GM12872 (cell line): ENCODE data around the gene C5.

Experiments
- TF ChIP-seq, protein P1 (sequence below): IDR thresholded peaks from 3 replicates; pipeline ENCODE4 v1.5.1; 2011; ENCODE audit warnings: low read depth, mild to moderate bottlenecking, low read length, moderate library complexity; ENCODE audit not compliant: insufficient read depth

Gene C5

DNA sequence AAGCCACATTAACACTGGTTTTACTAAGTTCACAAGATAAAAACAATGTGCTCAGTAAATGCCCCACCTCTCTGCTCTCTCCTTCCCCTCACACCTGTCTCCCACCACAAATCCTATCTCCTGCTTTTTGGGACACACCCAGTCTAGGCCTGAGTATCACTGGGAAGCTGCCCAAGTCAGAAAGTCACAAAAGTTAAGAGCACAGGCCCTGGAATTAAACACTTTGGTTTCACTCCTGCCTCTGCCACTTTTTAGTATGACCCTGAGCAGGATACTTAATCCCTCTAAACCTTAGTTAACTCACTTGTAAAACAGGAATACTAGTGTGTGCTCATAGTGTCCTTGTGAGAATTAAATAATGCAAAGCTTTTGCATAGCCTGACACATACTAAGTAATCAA, 11.3 kb downstream of the C5 start:
- TF ChIP-seq, protein P1, sequence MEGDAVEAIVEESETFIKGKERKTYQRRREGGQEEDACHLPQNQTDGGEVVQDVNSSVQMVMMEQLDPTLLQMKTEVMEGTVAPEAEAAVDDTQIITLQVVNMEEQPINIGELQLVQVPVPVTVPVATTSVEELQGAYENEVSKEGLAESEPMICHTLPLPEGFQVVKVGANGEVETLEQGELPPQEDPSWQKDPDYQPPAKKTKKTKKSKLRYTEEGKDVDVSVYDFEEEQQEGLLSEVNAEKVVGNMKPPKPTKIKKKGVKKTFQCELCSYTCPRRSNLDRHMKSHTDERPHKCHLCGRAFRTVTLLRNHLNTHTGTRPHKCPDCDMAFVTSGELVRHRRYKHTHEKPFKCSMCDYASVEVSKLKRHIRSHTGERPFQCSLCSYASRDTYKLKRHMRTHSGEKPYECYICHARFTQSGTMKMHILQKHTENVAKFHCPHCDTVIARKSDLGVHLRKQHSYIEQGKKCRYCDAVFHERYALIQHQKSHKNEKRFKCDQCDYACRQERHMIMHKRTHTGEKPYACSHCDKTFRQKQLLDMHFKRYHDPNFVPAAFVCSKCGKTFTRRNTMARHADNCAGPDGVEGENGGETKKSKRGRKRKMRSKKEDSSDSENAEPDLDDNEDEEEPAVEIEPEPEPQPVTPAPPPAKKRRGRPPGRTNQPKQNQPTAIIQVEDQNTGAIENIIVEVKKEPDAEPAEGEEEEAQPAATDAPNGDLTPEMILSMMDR = no peak

DNA sequence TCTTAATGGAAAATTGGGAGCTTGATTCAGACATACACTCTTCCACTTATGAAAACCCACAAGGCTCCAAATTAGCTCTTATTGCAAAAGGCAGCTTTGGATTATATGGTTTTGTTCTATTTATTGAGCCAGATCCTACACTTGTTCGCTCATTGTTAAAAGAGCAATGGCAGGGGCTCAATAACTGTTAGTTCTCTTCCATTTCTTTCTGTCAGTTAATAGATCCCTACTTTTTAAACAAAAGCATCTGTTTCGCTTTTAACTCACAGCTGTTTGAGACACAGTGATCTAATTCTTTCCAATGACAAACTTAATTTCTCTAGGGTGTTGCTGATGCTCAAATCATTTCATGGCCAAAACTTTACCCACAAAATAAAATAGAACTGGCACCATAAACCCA, 11.7 kb downstream of the C5 start:
- TF ChIP-seq, protein P1 = no peak

DNA sequence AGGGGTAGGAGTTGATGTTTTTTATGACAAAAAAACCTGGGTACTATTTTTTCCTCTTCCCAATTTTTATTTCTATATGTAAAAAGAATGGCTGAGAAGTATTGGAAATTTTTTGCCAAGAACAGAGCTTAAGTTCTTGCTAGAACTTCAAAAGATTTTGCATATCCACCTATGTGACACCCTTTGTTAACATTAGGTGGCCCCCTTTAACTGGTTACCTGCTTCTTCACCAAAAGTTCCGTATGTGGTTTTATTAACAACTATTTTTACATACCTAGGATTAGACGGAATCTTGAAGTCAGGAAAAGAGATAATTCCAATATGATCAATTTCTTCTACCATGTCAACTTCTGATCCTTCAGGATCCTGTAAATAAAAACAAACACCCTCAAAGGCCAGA, 15.5 kb downstream of the C5 start:
- TF ChIP-seq, protein P1 = no peak

DNA sequence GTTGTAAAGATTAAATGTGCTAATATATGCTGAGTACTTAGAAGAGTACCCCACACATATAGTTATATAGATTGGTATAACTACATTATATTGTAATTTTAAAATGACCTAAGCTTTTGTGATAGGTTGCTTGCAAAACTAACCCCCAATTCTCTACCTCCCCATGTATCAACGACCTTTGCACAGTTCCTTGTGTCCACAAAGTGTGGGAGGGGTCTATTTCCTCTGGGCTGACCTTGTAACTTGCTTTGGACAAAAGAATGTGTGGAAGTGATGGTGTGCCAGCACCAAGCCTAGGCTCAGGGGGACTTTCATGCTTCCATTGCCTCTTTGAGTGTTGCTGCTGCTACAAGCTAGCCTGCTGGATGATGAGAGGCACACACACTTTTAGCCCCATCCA, 20.6 kb downstream of the C5 start:
- TF ChIP-seq, protein P1 = no peak

DNA sequence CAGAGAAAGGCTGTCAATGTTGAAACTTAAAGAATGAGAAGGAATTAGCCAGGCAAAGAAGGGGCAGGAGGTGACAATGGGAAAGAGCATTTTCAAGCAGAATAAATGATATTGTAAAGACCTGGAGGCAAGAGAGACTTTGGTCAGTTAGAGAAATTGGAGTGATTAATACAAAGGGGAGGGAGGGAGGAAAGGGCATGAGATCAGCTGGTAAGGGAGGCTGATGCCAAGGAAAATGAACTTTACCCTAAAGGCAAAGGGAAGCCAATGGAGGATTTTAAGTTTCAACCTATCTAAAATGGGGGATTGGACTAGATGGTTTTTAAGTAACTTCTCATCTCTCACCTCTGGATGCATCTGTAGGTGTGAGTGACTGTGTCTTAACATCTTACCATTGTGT, 23.3 kb downstream of the C5 start:
- TF ChIP-seq, protein P1 = no peak

DNA sequence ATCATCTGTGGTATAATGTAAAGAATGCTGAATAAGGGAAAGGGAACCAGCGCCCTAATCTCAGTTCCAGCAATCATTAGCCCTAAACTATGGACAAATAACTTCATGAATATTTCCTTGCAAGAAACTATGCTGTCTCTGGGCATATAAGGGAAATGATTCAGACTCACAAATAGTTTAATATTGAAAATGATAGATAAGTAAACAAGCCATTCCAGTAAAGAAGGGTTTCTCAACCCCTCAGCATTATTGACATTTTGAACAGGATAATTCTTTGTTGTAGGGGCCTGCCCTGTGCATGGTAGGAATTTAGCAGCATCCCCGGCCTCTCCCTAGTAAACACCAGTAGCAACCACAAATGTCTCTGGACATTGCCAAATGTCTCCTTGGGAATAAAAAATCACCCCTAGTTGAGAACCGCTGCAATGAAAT, 23.8 kb downstream of the C5 start:
- TF ChIP-seq, protein P1 = no peak

DNA sequence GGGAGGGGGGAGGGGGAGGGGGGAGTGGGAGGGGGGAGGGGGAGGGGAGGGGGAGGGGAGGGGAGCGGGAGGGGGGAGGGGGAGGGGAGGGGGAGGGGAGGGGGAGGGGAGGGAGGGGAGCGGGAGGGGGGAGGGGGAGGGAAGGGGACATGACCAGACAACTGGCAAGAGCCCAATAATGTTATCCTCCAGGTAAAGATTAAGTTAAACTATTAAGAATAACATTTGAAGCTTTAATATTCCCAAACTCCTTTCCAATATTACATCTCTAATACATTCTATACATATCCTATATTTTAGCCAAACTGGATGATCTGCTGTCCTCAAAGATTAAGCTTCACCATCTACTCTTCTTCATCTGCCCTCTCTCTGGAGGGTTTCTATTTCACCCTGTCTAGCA, 25.8 kb downstream of the C5 start:
- TF ChIP-seq, protein P1 = no peak

DNA sequence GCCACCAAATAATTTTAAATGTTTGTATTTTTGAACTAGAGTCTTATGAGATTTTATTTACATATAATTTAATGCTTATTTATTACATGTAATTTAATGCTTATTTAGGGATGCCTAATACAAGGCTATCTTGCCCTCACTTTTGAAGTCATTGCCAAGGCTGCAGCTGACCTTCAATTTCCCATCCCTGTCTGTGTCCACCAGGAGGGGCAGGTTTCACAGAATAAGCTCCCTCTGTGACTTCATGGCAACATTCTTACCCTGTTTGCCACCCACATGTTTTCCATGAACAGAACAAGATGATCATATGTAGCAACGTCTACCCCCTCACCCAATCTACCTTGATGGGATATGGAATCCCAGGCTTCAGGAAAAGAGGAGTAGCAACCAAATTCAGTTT, 27.0 kb downstream of the C5 start:
- TF ChIP-seq, protein P1 = 0 out of 3 replicates have a peak, but pooled peaks have one; percentile 11
